Mammary epithelial cell (primary cell): ENCODE data around the gene CARD9.

Experiments used
- CTCF ChIP-seq, 2 donors: IDR thresholded peaks in 1 of 2; conservative IDR thresholded peaks in 1 of 2; 2 replicates each; pipeline ENCODE4 v1.5.1; 2011 to 2012; ENCODE audit warnings: inconsistent platforms in 2 of 2, low read length in 2 of 2, mild to moderate bottlenecking in 2 of 2, control low read depth in 1 of 2, low read depth in 1 of 2; ENCODE audit not compliant: insufficient read depth in 1 of 2; ENCODE audit errors: extremely low read depth in 1 of 2
- EZH2 ChIP-seq: IDR thresholded peaks from 2 replicates; pipeline ENCODE4 v1.6.1; 2012; ENCODE audit warnings: low read length, inconsistent platforms, borderline replicate concordance

GRCh38 chr9:136328011-136328621 lies 45.4 kb downstream of the CARD9 start:
- TF ChIP-seq CTCF (conservative IDR thresholded peaks at IDR 0.05 in 1 of 2, IDR thresholded peaks at IDR 0.05 in 1 of 2; ENCODE audit: extremely low read depth in 1 of 2, insufficient read depth in 1 of 2, low read depth in 1 of 2, low read length in 2 of 2), result no peak
- no peak for TF ChIP-seq EZH2
